OCI-LY1 (cell line): ENCODE results near the gene YAP1.

Experiments used
- CTCF ChIP-seq: fragments of 200-600 bp; sonication (generic), shearing (Covaris generic); IDR thresholded peaks from 2 replicates; pipeline ENCODE4 v1.5.1; 2017; ENCODE audit warnings: mild to moderate bottlenecking, antibody characterized with exemption, low read length, moderate library complexity, mixed read lengths
- EZH2 ChIP-seq: fragments of 200-600 bp; sonication (generic), shearing (Covaris generic); IDR thresholded peaks from 2 replicates; pipeline ENCODE4 v1.8.0; 2017; ENCODE audit warnings: borderline replicate concordance, mixed run types, mild to moderate bottlenecking, antibody characterized with exemption, low read length, moderate library complexity, mixed read lengths

GRCh38 chr11:102114032-102114431 lies 3.8 kb downstream of the YAP1 start:
- TF ChIP-seq CTCF (no peak), EZH2 (no peak)
